ENCODE data around the gene FAM107A.

The FAM107A gene

DNA sequence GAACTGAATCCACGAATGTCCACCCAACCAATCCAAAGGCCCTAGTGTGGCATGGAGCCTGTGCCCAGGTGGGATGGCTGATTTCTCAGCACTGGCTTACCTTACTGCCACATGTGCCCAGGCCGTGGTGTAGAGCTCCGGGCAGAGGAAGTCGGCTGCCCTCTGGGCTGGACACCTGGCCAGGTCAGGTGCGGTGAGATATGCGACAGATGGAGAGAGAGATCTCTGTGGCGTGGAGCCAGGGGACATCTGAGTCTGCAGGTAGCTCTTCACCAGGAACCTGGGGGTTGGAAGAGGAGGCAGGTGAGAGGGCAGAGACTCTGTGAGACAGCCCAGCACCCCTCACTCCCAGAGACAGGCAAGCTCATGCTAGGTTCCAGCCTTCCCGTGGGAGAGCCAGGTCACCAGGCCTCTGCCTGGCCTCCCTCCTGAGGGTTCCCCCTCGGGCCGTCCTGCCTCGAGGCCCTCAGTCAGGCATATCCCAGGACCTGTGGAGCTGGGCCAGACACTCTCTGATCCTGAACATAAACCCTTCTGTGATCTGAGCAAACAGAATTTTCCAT lies 52.8 kb downstream of the FAM107A start:
- H3K4me3 ChIP-seq (ENCODE audit: low read depth, low read length): no peak overlapping the region
- TF ChIP-seq, protein P1, sequence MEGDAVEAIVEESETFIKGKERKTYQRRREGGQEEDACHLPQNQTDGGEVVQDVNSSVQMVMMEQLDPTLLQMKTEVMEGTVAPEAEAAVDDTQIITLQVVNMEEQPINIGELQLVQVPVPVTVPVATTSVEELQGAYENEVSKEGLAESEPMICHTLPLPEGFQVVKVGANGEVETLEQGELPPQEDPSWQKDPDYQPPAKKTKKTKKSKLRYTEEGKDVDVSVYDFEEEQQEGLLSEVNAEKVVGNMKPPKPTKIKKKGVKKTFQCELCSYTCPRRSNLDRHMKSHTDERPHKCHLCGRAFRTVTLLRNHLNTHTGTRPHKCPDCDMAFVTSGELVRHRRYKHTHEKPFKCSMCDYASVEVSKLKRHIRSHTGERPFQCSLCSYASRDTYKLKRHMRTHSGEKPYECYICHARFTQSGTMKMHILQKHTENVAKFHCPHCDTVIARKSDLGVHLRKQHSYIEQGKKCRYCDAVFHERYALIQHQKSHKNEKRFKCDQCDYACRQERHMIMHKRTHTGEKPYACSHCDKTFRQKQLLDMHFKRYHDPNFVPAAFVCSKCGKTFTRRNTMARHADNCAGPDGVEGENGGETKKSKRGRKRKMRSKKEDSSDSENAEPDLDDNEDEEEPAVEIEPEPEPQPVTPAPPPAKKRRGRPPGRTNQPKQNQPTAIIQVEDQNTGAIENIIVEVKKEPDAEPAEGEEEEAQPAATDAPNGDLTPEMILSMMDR (IDR thresholded peaks at IDR 0.05; ENCODE audit: borderline replicate concordance, insufficient read depth, low read depth, low read length): no peak

DNA sequence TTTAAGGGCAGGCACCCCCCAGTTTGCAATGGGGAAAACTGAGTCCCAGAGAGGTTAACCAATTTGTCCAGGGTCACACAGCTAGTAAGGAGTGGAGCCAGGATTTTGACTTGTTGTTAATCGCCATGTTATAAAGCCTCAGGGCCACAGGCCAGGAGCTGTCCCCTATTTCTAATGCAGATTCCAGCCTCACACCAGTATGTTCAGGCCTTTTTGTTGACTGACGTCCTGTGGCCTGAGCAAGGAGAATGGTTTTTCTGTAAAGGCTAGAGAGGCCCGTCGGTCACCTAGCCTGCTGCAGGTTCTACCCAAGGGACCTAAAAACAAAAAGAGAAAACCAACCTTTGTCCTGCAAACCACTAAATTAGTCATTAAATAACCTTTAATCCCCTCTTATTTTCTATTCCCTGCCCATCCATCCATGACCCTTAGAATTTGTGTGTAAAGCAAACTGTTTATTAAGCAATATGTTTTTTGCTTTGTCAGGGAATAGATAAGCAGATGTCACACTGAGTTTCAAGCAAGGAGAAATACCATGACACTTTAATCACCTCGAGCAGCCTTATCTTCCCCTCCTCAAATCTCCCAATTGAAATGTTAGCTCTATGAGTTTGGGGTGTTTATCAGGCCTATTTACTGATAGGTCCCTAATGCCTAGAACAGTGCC lies 54.3 kb downstream of the FAM107A start:
- TF ChIP-seq, protein P1 (IDR thresholded peaks at IDR 0.05; ENCODE audit: borderline replicate concordance, insufficient read depth, low read depth, low read length): no peak
- H3K4me3 ChIP-seq (ENCODE audit: low read depth, low read length): no peak overlapping the region

DNA sequence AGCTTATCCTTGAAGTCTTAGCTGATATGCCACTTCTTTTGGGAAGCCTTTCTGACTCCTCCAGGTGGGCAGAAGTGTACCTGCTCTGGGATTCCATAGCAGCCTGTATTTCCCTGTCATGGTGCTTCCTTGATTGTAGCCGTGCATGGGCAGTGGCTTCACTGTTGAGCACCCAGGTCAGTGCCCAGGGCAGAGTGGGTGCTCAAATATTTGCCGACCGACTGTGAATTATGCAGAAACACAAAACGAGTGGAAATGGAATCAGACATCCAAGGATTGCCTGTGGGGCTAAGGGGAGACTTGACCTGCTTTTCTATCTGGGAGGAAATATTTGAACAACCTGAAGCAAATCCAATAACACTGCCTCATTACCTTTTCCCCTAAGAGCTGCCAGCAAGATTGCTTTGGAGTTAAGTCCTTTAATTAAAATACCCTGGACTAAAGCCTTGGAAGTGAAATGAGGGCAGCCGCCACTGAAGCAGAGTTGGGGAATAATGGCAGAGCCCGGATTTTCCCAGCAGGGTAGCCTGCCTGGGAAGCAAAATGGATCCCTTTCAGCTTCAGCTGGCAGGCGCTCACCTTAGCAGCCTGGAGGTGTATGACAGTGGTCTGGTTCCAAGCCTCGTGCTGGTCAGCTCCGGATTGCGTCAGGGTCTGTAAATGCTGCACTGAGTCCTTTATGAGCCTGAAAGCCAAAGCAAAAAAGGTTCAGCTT lies 55.1 kb downstream of the FAM107A start:
- TF ChIP-seq, protein P1 (IDR thresholded peaks at IDR 0.05; ENCODE audit: borderline replicate concordance, insufficient read depth, low read depth, low read length): no peak
- no peak overlapping the region for H3K4me3 ChIP-seq (ENCODE audit: low read depth, low read length)

DNA sequence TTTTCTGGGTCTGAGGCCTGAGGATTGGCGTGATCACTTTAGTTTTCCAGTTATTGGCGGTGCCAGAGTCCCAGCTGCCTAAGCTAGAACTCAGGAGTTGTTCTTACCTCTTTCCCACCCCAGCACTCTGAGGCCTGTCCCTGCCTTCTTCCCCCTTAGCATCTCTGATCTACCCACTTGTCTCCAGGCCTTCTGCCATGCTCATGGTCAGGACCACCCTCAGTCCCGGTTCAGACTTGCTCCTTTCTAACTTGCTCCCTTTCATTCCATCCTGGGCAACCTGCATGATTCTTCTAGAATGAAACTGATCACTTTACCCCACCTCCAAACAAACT lies 55.9 kb downstream of the FAM107A start:
- H3K4me3 ChIP-seq (ENCODE audit: low read depth, low read length): no peak overlapping the region
- TF ChIP-seq, protein P1 (IDR thresholded peaks at IDR 0.05; ENCODE audit: borderline replicate concordance, insufficient read depth, low read depth, low read length): no peak

DNA sequence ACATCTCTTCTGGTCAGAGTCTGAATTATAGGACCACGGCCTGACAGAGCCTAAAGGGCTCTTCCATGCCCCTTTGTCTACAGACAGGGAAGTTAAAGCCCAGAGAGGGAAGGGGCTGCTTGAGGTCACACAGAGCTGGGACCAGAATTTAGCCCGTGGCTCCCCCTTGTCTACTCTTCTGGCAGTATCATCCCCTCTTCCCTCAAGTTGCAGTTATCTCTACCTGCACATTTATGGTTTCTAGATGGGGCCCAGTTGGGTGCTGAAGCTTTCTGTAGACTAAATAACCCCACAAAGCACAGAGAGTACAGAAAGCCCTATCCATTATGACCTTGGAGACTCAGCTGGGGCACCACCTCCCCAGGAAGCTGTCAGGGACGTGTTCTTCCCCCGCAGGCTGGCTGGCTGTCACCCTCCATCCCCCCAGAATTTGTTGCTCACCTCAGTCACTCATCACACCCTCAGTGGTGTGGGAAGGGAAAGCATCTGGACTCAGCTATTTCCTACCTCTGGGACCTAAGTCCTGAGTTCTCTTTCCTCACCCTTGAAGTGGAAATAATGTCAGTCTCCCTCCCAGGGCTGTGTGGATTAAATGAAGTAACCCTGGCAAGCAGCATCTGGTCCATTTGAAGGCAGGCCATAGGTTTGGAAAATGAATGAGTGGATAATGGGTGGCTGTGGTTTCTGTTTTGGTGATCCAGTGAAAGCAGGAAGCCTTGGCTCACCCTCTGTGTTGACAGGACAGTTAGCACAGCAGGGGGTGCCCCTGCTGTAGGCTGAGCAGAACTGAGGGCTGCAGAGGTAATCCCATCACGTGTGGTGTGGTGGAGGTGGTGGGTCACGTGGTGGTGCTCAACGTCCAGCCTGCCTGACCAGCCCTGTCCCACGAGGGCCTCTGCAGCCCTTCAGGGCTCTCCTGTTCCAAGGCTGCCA lies 56.5 kb downstream of the FAM107A start:
- TF ChIP-seq, protein P1 (IDR thresholded peaks at IDR 0.05; ENCODE audit: borderline replicate concordance, insufficient read depth, low read depth, low read length): no peak
- H3K4me3 ChIP-seq (ENCODE audit: low read depth, low read length): no peak overlapping the region

DNA sequence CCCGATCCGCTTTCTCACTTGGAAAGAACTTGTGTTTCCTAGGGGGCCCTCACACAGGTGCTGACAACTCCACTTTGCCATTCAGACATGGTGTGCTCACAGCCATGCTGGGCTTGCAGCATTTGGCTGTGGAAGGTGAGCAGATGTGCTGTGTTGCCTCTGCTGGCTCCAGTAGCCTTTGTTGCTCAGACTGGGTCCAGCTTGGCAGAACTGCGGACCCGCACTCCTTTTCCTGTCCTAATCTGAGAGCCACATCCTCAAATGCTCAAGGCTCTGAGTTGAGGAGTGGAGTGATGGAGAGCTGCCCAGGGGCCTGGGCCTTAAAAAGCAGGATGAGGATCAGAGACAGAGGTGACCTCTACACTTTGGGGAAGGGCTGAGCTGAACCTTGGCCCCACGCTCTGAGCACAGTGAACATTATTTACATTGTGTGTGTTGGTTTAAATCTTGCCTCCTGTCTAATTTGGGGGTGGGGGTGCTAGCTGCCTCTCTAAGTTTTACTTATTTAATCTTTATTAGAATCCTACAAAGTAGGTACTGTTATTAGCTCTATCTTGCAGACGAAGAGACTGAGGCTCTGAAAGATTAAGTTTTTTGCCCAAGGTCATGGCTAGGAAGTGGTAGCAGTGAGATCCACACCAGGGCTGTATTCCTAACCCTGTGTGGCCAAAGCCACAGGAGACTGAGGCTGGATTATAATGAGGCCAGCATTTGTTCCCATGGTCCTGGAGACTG lies 57.4 kb downstream of the FAM107A start:
- no peak overlapping the region for H3K4me3 ChIP-seq (ENCODE audit: low read depth, low read length)
- TF ChIP-seq, protein P1 (IDR thresholded peaks at IDR 0.05; ENCODE audit: borderline replicate concordance, insufficient read depth, low read depth, low read length): no peak
